Measurements from ENCODE around the gene ORMDL1.

DNA sequence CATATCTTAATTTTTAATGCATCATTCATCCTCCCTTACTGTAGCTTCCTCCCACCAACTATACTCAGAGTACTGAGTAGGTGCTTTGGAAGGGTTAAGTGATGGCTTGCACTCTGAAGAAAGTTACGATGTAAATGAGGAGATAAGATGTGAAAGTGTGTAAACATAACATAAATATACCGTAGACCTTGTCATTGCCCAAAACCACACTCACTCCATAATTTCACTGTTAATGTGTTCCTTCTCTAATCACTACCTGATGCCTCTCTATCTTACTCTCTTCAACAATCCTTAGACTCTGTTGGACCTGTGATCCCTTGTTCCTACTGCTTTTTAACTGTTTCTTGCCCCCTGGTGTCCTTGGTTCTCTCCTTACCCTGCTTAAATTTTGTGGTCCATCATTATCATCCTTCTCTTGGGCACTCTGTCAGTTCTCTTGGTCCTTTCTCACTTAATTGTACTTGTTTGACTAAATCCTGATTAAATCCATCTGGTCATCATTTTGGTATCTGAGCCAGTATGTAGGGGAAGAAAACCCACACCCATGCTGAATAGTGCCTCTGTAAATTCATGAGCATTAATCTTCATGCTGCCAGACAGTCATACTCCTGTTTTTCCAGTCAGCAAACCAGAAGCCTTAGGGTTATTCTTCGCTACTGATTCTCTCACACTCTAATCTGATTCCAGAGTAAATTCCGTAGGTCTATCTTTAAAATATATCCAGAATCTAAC is 45.1 kb upstream of the ORMDL1 start:
- TF ChIP-seq, protein P1, sequence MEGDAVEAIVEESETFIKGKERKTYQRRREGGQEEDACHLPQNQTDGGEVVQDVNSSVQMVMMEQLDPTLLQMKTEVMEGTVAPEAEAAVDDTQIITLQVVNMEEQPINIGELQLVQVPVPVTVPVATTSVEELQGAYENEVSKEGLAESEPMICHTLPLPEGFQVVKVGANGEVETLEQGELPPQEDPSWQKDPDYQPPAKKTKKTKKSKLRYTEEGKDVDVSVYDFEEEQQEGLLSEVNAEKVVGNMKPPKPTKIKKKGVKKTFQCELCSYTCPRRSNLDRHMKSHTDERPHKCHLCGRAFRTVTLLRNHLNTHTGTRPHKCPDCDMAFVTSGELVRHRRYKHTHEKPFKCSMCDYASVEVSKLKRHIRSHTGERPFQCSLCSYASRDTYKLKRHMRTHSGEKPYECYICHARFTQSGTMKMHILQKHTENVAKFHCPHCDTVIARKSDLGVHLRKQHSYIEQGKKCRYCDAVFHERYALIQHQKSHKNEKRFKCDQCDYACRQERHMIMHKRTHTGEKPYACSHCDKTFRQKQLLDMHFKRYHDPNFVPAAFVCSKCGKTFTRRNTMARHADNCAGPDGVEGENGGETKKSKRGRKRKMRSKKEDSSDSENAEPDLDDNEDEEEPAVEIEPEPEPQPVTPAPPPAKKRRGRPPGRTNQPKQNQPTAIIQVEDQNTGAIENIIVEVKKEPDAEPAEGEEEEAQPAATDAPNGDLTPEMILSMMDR (IDR thresholded peaks at IDR 0.05) = no peak
- TF ChIP-seq POLR2A (IDR thresholded peaks at IDR 0.05) = no peak
